GM21360 (cell line): ENCODE results near the gene CREBBP.

Source experiments
- ATAC-seq: cut with Tn5 transposase; IDR thresholded peaks from one replicate; pipeline ENCODE4 v1.9.1; 2021; ENCODE audit warnings: mild to moderate bottlenecking, moderate library complexity; ENCODE audit not compliant: unreplicated experiment

CREBBP gene

GRCh38 chr16:3737181-3737580 is 143.3 kb downstream of the CREBBP start:
- no peak for ATAC-seq

- no peak for ATAC-seq
These were observed 144.4 kb downstream of the CREBBP start for GRCh38 chr16:3736116-3736515.

GRCh38 chr16:3735541-3735940 is 145.0 kb downstream of the CREBBP start:
- ATAC-seq = no peak

GRCh38 chr16:3734758-3735221 is 145.7 kb downstream of the CREBBP start:
- ATAC-seq = no peak

- no peak for ATAC-seq
These were observed 146.3 kb downstream of the CREBBP start for GRCh38 chr16:3734084-3734757.

- no peak for ATAC-seq
These were observed 148.3 kb downstream of the CREBBP start for GRCh38 chr16:3732171-3732570.

GRCh38 chr16:3731126-3731935 is 149.2 kb downstream of the CREBBP start:
- ATAC-seq = no peak

- ATAC-seq = no peak
These were observed 150.1 kb downstream of the CREBBP start for GRCh38 chr16:3730161-3731125.

GRCh38 chr16:3729161-3730112 is 151.1 kb downstream of the CREBBP start:
- no peak for ATAC-seq

GRCh38 chr16:3728424-3729160 is 151.9 kb downstream of the CREBBP start:
- ATAC-seq = no peak

- ATAC-seq = no peak
These were observed 152.6 kb downstream of the CREBBP start for GRCh38 chr16:3727806-3728381.

GRCh38 chr16:3726021-3726687 is 154.4 kb downstream of the CREBBP start:
- no peak for ATAC-seq

GRCh38 chr16:3725276-3725675 is 155.2 kb downstream of the CREBBP start:
- no peak for ATAC-seq

- no peak for ATAC-seq
These were observed 158.0 kb downstream of the CREBBP start for GRCh38 chr16:3722508-3722907.

- no peak for ATAC-seq
These were observed 160.1 kb downstream of the CREBBP start for GRCh38 chr16:3720418-3720817.

GRCh38 chr16:3718628-3719027 is 161.9 kb downstream of the CREBBP start:
- no peak for ATAC-seq

- no peak for ATAC-seq
These were observed 162.5 kb downstream of the CREBBP start for GRCh38 chr16:3718019-3718391.

GRCh38 chr16:3717235-3718018 is 163.1 kb downstream of the CREBBP start, which contains the start of gene TRAP1:
Gene TRAP1 (minus strand): TSS chr16:3717524. CDS start chr16:3717508, 16 bp downstream.
- peak; percentile 79 for ATAC-seq
